HepG2 (cell line): ENCODE results near the gene HNRNPA1. TPM values are rescaled to one million over a fixed set of nuclear protein-coding genes. Genes with fewer than 3 reads are reported as not detected.

Experiments used
- FLYWCH1 ChIP-seq: sonication (generic); formaldehyde crosslinking; IDR thresholded peaks from 2 replicates; pipeline ENCODE4 v1.8.1; 2023; ENCODE audit warnings: mild to moderate bottlenecking, missing genetic modification reagents
- HNF1A ChIP-seq, 2 experiments: sonication (generic) in 1 of 2; formaldehyde crosslinking in 1 of 2; IDR thresholded peaks; 2 replicates each; pipeline versions ENCODE4 v1.4.0 to v1.6.1; 2016 to 2020; ENCODE audit warnings: borderline replicate concordance in 1 of 2, low read depth in 1 of 2, mild to moderate bottlenecking in 1 of 2, missing genetic modification reagents in 1 of 2
- IRF2 ChIP-seq: IDR thresholded peaks from 2 replicates; pipeline ENCODE4 v1.6.1; 2018; ENCODE audit warnings: missing genetic modification reagents, missing compliant biosample characterization
- MLXIP ChIP-seq: sonication (generic); formaldehyde crosslinking; IDR thresholded peaks from 2 replicates; pipeline ENCODE4 v1.9.0; 2021; ENCODE audit warnings: missing genetic modification reagents, borderline replicate concordance
- NPAS2 ChIP-seq: sonication (generic); formaldehyde crosslinking; IDR thresholded peaks from 2 replicates; pipeline ENCODE4 v1.8.0; 2022; ENCODE audit warnings: mild to moderate bottlenecking, missing genetic modification reagents, borderline replicate concordance
- RFXANK ChIP-seq: IDR thresholded peaks from 2 replicates; pipeline ENCODE4 v1.6.1; 2016
- TBX2 ChIP-seq: sonication (generic); formaldehyde crosslinking; IDR thresholded peaks from 2 replicates; pipeline ENCODE4 v1.5.0; 2020; ENCODE audit warnings: missing genetic modification reagents, mild to moderate bottlenecking, borderline replicate concordance
- THAP8 ChIP-seq: sonication (generic); formaldehyde crosslinking; IDR thresholded peaks from 2 replicates; pipeline ENCODE4 v1.5.1; 2020; ENCODE audit warnings: missing genetic modification reagents, mild to moderate bottlenecking, borderline replicate concordance
- XBP1 ChIP-seq: sonication (generic); formaldehyde crosslinking; IDR thresholded peaks from 2 replicates; pipeline ENCODE4 v1.5.0; 2020; ENCODE audit warnings: missing genetic modification reagents
- YEATS4 ChIP-seq: sonication (generic); formaldehyde crosslinking; IDR thresholded peaks from 2 replicates; pipeline ENCODE4 v1.4.0; 2020; ENCODE audit warnings: missing genetic modification reagents, borderline replicate concordance
- ZBTB46 ChIP-seq: sonication (generic); formaldehyde crosslinking; IDR thresholded peaks from 2 replicates; pipeline ENCODE4 v1.4.0; 2020; ENCODE audit warnings: mild to moderate bottlenecking, missing genetic modification reagents, borderline replicate concordance
- ZNF382 ChIP-seq: sonication (generic); formaldehyde crosslinking; IDR thresholded peaks from 2 replicates; pipeline ENCODE4 v1.5.0; 2020; ENCODE audit warnings: missing genetic modification reagents, mild to moderate bottlenecking, borderline replicate concordance
- ZNF441 ChIP-seq: sonication (generic); formaldehyde crosslinking; IDR thresholded peaks from 2 replicates; pipeline ENCODE4 v1.7.0; 2021; ENCODE audit warnings: missing genetic modification reagents, borderline replicate concordance
- ZNF639 ChIP-seq: conservative IDR thresholded peaks from 2 replicates; pipeline ENCODE4 v1.6.1; 2018; ENCODE audit warnings: missing genetic modification reagents
- ZNF772 ChIP-seq: sonication (generic); formaldehyde crosslinking; IDR thresholded peaks from 2 replicates; pipeline ENCODE4 v1.5.0; 2020; ENCODE audit warnings: mild to moderate bottlenecking, missing genetic modification reagents
- ZNF773 ChIP-seq: sonication (generic); formaldehyde crosslinking; IDR thresholded peaks from 2 replicates; pipeline ENCODE4 v1.4.0; 2020; ENCODE audit warnings: missing genetic modification reagents, borderline replicate concordance
- polyA plus RNA-seq, 8 experiments: library from polyadenylated mRNA; depleted of rRNA in 3 of 8; stranded (reverse) in 7 of 8; unstranded in 1 of 8; fragments of >200 nt; fragmentation: Illumina TruSeq in 4 of 8; extraction: Trizol in 4 of 8; gene quantifications; 2 replicates each; pipeline versions ENCODE4 v1.2.1 to v1.2.3, GENCODE V29; 2011 to 2016; ENCODE audit warnings: low read depth in 4 of 8, missing spikeins in 1 of 8, mixed read lengths in 1 of 8; ENCODE audit not compliant: insufficient read depth in 1 of 8
- total RNA-seq, 5 experiments: library from RNA; depleted of rRNA; stranded (reverse); fragments of >200 nt; fragmentation: Illumina TruSeq; extraction: Trizol; gene quantifications; 2 replicates each; pipeline ENCODE4 v1.2.3, GENCODE V29; 2016; ENCODE audit warnings: low read depth in 1 of 5

The HNRNPA1 gene
- total and polyA plus RNA-seq, 2 of the 13 experiments (the other 11 are each of a cell fraction or from before 2014, with no cell fraction given): 535 to 1,820 TPM

- no peak for TF ChIP-seq HNF1A (IDR thresholded peaks at IDR 0.05; ENCODE audit: low read depth)
- TF ChIP-seq HNF1A (CRISPR knock-in tag; IDR thresholded peaks at IDR 0.05; ENCODE audit: borderline replicate concordance): no peak
- TF ChIP-seq THAP8 (CRISPR knock-in tag): no peak
- TF ChIP-seq ZNF441 (CRISPR knock-in tag): no peak
- TF ChIP-seq FLYWCH1: no peak
- no peak for TF ChIP-seq ZNF772 (CRISPR knock-in tag)
- TF ChIP-seq ZNF639 (CRISPR knock-in tag): no peak
- TF ChIP-seq TBX2: no peak
- TF ChIP-seq ZBTB46: no peak
- TF ChIP-seq IRF2: 0 out of 2 replicates have a peak, but pooled peaks have one; percentile 31
- no peak; the same call in 1 of the 2 replicates for TF ChIP-seq YEATS4
- TF ChIP-seq XBP1 (CRISPR knock-in tag): no peak
- no peak for TF ChIP-seq NPAS2 (CRISPR knock-in tag)
- TF ChIP-seq RFXANK (CRISPR knock-in tag): no peak
- no peak for TF ChIP-seq ZNF382 (CRISPR knock-in tag)
- TF ChIP-seq ZNF773 (CRISPR knock-in tag): no peak
- no peak for TF ChIP-seq MLXIP
Measured at GRCh38 chr12:54300732-54301427, 20.4 kb downstream of the HNRNPA1 start, which contains the start of gene NFE2 (continued).
